HG02840 (cell line): ENCODE results near the gene GCNT2.
"Not testable (repeated sequence)": the region's sequence is repeated elsewhere in the genome, so short reads cannot be mapped to it uniquely, and the experiment has no call there.

Experiments used
- ATAC-seq: cut with Tn5 transposase; IDR thresholded peaks from one replicate; pipeline ENCODE4 v1.9.1; 2021; ENCODE audit warnings: mild to moderate bottlenecking, moderate library complexity, moderate number of reproducible peaks; ENCODE audit not compliant: unreplicated experiment, low FRiP score

GCNT2 gene

DNA sequence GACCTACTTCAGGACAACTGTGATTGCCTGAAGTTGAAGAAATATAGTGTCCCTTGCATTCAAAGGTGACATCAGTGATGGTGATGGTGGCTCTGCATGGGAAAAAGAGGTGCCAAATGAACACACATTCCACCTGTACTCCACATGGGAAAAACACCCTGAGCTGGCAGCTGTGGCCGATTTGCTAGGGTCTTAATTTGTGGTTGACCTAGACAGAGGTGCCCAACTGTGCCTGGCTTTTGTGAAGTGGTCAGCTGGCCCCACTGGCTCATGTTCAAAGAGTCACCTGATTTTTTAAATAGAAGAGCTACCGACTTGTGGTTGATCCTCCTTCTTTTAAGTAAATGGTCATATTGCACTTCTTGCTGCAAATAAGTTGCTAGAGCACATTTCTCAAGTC is 7.6 kb upstream of the GCNT2 start:
- no peak for ATAC-seq

DNA sequence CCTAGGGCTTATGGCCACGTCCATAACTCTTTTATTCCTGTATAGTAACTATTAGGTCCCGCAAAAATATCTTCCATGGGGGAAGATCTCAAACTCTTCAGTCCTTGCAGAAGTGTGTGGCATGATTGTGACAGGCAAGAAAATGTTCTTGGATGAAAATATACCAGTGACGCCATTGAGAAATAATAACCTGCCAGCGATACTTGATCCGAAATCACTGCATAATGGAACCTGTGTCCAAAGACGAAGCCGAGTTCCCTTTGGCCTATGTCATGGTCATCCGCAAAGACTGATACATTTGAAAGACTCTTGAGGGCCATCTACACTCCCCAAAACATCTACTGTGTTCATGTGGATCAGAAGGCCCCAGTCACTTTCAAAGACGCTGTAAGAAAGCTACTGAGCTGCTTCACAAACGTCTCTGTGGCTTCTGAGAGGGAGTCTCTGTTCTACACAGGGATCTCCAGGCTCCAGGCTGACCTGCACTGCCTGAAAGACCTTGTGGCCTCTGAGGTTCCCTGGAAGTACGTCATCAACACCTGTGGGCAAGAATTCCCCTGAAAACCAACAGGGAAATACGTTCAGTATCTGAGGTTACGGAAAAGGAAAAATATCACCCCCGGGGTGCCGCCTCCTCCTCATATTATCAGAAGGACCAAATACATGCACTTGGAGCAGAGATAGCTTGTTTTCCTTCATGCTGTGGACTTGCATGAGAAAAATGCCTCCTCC is 6.9 kb upstream of the GCNT2 start:
- ATAC-seq, result no peak

DNA sequence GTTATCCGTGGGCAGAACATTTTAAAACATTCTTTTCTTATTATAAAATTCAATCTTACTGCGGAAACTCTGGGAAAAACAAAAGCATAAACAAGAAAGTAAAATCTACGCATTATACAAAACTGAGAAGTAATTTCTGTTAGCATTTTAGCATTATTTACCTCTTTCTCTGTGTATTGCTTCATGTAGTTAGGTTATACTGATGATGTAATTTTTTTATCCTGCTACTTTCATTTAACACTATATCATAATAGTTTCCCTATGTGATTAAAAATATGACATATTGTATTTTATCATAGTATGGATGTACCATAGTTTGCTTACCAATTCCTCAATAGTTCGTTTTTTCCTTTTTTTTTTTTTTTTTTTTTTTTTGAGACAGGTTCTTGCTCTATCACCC is 4.2 kb upstream of the GCNT2 start:
- no peak for ATAC-seq

DNA sequence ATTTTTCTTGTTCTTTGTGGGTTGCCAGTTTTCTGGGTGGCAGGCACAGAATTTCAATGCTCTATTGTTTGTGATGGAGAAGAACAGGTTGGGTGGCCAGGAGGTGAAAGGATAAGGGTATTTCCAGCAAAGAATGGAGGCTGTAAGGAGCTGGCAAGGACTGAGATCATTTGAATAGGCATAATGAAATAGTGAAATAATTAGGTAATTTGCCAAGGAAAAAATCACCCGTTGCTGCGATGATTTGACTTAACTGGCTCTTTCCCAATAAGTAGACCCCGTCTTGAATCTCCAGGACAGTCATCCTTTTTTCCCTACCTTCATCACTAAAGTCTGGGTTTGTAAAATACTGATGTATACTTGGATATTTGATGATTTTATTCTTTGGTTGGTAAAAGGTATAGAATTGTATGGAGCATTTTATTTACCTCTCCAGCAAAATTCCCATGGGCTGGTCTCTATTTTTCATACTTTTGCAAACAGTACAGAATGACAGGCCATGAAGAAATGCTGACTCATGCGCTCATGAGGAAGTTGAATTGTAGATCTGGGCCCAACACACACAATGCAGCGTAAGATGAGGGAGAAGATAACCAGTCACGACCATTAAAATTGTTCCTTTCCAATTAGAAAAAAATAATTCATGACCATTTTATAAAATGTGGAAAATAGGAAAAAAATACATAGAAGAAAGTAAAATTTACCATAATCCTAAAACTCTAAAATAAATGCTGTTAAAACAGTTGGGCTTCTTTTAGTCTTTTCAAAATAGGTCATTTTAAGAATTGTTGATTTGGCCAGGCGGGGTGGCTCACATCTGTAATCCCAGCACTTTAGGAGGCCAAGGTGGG is 2.4 kb upstream of the GCNT2 start:
- no peak for ATAC-seq

DNA sequence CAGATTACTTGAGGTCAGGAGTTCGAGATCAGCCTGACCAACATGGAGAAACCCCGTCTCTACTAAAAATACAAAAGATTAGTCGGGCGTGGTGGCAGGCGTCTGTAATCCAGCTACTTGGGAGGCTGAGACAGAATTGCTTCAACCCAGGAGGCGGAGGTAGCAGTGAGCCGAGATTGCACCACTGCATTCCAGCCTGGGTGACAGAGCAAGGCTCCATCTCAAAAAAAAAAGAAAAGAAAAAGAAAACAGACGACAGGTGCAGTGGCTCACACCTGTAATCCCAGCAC is 1.8 kb upstream of the GCNT2 start:
- ATAC-seq, result not testable (repeated sequence)

GRCh38 chr6:10520468-10520867 is 683 bp upstream of the GCNT2 start:
- ATAC-seq, result no peak

GRCh38 chr6:10522929-10523573 is 1.9 kb downstream of the GCNT2 start:
- ATAC-seq, result no peak

DNA sequence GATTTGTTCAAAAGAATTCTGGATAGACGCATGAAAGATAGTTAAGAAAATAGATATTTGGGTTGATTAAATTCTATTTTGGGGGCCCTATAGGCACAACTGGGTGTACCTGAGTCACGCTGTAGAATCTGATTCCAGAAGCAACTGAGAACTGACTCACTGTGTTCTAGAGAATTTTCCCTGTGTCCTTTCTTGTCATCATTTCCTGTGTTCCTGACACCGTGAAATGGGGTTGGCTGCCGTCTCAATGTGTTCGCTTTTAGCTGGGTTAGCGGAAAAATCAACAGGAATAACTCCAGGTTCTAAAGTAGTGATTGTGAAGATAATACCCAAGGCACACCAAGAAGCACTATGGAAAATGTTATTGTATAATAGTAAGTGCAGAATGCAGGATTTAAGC is 5.0 kb downstream of the GCNT2 start:
- ATAC-seq, result no peak

DNA sequence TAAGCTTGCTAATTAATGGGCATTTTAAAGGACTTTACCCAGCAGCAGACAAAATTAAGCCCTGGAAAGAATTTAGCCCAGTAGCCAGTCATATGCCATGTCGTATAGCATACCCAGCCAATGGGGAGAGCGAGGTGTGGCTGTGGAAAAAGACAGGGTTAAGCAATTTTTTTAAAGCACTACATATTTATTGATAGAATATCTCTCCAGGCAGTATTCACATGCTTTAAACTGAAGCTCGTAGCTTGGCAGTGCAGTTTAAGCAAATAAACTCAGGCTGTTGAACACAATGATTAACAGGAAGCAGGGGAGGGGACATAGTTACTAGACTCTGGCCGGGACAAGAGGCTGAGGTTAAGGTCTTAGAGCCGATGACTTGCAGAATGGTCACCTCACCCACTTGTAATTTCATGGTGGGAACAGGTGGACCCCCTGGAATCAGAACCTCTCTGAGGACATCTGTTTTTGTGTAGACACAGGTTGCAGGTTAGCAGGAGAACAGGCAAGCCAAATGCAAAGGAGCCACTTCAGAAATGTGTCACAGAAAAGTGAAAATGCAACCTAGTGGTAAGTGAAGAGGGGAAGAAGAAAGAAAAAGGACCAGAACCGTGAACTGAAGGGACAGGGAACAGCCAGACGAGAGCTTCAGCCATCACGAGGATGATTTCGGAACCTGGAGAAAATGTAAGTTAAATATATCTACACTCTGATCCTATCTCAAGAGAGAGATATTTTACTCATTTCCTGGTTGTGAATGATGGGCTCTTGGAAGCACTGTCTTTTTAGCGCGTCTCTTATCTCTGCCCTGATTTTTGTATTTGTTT is 7.2 kb downstream of the GCNT2 start:
- peak; percentile 54 for ATAC-seq

DNA sequence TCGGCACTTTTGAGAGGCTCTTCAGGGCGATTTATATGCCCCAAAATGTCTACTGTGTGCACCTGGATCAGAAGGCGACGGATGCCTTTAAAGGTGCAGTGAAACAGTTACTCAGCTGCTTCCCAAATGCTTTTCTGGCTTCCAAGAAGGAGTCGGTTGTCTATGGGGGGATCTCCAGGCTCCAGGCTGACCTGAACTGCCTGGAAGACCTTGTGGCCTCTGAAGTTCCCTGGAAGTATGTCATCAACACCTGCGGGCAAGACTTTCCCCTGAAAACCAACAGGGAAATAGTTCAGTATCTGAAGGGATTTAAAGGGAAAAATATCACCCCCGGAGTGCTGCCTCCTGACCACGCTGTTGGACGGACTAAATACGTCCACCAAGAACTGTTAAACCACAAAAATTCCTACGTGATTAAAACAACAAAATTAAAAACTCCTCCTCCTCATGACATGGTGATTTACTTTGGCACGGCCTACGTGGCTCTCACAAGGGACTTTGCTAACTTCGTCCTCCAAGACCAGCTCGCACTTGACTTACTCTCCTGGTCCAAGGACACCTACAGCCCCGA is 8.2 kb downstream of the GCNT2 start:
- no peak for ATAC-seq

- not testable (repeated sequence) for ATAC-seq
Observed at GRCh38 chr6:10529828-10530374, 8.8 kb downstream of the GCNT2 start.

DNA sequence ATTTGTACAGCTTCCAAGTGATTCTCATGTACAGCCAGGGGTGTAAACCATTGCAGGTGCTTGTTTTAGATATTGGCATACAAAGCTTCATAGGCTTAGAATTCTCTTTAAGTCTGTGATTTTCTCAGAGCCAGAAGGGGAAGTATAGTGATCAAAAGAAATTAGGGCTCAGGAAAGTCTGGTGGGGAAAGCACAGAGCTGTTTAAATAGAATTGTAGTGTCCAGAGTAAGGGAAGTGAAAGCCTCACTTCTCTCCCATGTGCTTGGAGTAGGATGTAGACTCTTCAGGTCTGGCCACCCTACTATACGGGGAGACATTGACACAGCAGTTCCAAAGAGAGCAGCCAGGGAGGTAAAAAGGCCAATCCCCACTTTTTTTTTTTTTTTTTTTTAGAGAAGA is 10.4 kb downstream of the GCNT2 start:
- ATAC-seq, result no peak

DNA sequence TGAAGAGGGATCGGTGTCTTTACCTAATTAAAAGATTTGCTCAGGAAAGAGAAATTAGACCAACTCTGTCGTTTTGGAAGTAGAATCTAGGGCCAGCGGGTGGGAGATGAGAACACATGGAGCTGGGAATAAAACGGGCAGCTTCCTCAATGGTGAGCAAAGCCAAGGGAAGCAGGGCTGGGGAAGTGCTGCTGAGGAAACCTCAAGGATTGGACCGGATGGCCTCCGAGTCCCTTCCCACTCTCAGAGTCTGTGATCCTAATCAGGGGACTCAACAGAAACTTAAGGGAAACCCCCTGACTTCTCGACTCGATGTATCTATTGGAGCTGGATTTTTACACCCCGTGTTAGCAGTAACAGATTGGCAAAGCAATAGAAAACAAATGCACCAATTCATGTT is 10.8 kb downstream of the GCNT2 start:
- ATAC-seq, result no peak

DNA sequence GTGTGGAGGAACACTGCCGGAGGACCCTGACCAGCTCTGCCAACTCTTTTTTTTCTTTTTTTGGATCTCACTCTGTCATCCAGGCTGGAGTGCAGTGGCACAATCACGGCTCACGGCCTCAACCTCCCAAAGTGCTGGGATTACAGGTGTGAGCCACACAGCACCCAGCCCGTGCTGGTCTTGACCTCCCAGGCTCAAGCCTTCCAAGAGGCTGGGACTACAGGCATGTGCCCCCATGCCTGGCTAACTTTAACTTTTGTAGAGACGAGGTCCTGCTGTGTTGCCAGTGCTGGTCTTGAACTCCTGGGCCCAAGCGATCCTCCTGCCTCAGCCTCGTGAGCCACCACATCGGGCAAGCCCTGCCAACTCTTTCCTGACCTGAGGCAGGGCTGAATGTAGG is 11.2 kb downstream of the GCNT2 start:
- ATAC-seq, result no peak

DNA sequence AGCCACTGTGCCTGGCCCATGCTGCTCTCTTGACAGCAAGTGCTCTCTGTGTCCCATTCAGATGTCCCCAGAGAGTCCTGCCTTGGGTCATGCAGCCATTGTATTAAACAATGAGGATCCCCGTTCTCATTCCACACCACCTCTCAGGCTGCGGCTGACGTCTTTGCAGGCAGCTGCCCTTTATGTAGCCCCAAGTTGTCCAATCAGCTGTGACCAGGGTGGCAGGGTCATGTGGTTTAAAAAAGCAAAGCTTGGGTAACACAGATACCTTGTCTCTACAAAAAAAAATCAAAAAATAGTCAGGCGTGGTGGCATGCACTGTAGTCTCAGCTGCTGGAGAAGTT is 13.2 kb downstream of the GCNT2 start:
- peak; percentile 7 for ATAC-seq

DNA sequence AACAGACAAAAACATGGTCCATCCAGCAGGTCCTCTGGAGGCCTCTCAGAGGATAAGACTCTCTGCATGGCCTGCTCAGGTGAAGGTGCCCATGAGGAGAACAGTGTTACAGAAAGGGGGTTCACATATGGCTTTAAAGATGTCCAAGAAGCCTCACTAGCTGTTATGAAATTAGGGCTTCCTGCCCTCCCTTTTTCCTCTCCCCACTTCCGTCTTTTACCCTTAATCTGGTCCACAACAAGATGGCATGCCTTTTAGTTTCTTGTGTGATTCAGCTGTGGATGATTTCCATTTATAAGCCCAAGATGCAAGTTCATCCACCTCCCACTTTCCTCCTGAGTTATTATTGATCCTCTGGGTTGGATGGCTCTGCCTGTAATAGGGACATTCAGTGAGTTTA is 14.0 kb downstream of the GCNT2 start:
- ATAC-seq, result no peak

- no peak for ATAC-seq
Observed at GRCh38 chr6:10537726-10538125, 16.6 kb downstream of the GCNT2 start.

- ATAC-seq, result no peak
Observed at GRCh38 chr6:10540073-10540746, 19.1 kb downstream of the GCNT2 start.

DNA sequence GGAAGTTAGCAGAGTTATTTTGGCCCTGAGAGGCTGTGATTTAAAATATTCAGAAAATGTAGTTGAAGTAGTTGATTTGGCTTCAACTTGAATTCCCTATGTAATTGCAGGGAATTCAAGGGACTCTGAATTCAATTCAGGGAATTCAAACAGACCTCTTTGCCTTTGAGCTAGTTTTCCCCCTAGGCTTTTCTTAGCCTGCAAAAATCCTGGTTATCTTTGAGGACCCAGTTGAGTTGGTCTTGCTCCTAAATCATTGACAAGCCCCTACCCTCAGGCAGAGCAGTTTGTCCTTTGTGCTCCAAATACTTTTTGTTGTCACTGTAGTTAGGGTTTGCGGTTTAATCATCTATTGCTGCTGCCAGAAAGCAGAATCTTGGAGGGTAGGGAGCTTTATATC is 20.4 kb downstream of the GCNT2 start:
- no peak for ATAC-seq

- no peak for ATAC-seq
Observed at GRCh38 chr6:10542213-10542612, 21.1 kb downstream of the GCNT2 start.
